Measurements from ENCODE around the gene TERC. TPM values are rescaled to one million over a fixed set of nuclear protein-coding genes. Genes with fewer than 3 reads are reported as not detected.

The TERC gene
- total RNA-seq, 1 donor from 2014 or later, result 16.7 TPM

Other genes with a start within 250 kb of the TERC start
- 23.1 and 142 TPM in 2 replicates for gene MECOM, start 101.3 kb downstream of the TERC start, total RNA-seq
- gene ACTRT3, start 4.5 kb upstream of the TERC start, total RNA-seq, result 12.3 and 14.3 TPM in 2 replicates
- gene MYNN, start 8.3 kb upstream of the TERC start, total RNA-seq, result 21.7 and 23.2 TPM in 2 replicates
- gene LRRIQ4, start 47.8 kb upstream of the TERC start, total RNA-seq, result 0.17 TPM in 1 of 2 replicates, not detected in the other
- 5.2 and 8.0 TPM in 2 replicates for gene LRRC34, start 47.8 kb upstream of the TERC start, total RNA-seq
- gene LRRC31, start 104.9 kb upstream of the TERC start, total RNA-seq, result 1.2 and 1.8 TPM in 2 replicates
- gene SAMD7, start 146.5 kb upstream of the TERC start, total RNA-seq, result not detected in 2 replicates
- 28.8 and 106 TPM in 2 replicates for gene SEC62, start 201.7 kb upstream of the TERC start, total RNA-seq

Measured in renal cortical epithelial cell (primary cell).